Effector memory CD4-positive, alpha-beta T cell (primary cell): Measurements from ENCODE around the gene CREB5.

Experiments
- DNase-seq, 3 donors: peaks; one replicate each; pipeline ENCODE4 v3.0.0-alpha.2; 2020
- H3K27ac ChIP-seq: 2 replicates; pipeline ENCODE4 v1.7.0; 2013; ENCODE audit warnings: mild to moderate bottlenecking, low read length, moderate library complexity; ENCODE audit not compliant: insufficient read depth, poor library complexity, severe bottlenecking
- H3K27me3 ChIP-seq: replicated peaks from 2 replicates; pipeline ENCODE4 v1.7.0; 2013; ENCODE audit warnings: mild to moderate bottlenecking, low read length; ENCODE audit not compliant: insufficient read depth, control insufficient read depth, poor library complexity, severe bottlenecking
- H3K36me3 ChIP-seq: 2 replicates; pipeline ENCODE4 v1.7.0; 2013; ENCODE audit warnings: mild to moderate bottlenecking, low read length, moderate library complexity; ENCODE audit not compliant: control insufficient read depth, insufficient read depth
- H3K4me1 ChIP-seq: 2 replicates; pipeline ENCODE4 v1.7.0; 2013; ENCODE audit warnings: low read length, mild to moderate bottlenecking; ENCODE audit not compliant: control insufficient read depth, insufficient read depth, poor library complexity, severe bottlenecking
- H3K4me3 ChIP-seq: 2 replicates; pipeline ENCODE4 v1.7.0; 2013; ENCODE audit warnings: low read length, low read depth, mild to moderate bottlenecking; ENCODE audit not compliant: insufficient read depth, poor library complexity, severe bottlenecking
- H3K9me3 ChIP-seq: 2 replicates; pipeline ENCODE4 v1.7.0; 2013; ENCODE audit warnings: mild to moderate bottlenecking, low read length, moderate library complexity; ENCODE audit not compliant: control insufficient read depth

The CREB5 gene

GRCh38 chr7:28473571-28474281 is 61.4 kb downstream of the CREB5 start:
- DNase-seq: no peak
- Histone ChIP-seq H3K27ac (no peak overlapping the region), H3K4me3 (no peak overlapping the region), H3K9me3 (no peaks in the 10 kb centered on the region), H3K36me3 (no peaks in the 10 kb centered on the region), H3K27me3 (no peaks in the 10 kb centered on the region), H3K4me1 (no peaks in the 10 kb centered on the region)

DNA sequence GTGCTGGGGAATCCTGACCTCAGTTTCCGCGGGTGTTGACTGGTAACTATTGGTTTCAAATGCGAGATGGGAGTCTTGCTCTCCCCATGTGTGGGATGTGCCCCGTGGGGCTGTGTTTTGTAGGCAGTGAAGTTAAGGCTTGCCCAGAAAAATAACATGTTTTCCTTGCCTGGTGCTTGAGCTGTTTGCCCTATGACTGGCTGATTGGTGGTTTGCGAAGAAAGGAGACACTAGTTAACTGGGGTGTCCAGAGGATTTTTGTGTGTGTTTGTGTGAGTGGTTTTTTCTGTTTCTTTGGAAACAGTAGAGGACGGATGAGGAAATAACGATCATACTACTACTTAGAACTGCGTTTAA is 61.9 kb downstream of the CREB5 start:
- Histone ChIP-seq H3K36me3 (no peaks in the 10 kb centered on the region), H3K9me3 (no peaks in the 10 kb centered on the region), H3K4me1 (no peaks in the 10 kb centered on the region), H3K27ac (no peak overlapping the region), H3K27me3 (no peaks in the 10 kb centered on the region), H3K4me3 (no peak overlapping the region)
- no peak for DNase-seq

DNA sequence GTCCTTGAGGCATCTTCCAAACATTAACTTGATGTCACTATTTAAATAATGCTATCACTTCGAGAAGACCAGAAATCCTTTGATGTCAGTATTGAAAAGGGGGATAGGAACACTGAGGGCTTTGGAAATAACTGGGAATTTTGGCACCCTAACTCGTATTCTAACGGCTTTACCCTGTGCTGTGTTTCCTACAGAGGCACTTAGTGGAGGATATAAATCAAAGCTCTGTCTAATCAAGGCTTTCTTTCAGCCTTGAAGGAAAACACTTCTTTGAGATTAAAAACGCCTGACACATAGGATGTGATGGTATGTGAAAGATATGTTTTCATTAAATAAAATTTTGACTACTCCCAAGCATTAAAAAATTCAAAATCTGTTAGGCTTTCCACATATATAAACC is 62.3 kb downstream of the CREB5 start:
- Histone ChIP-seq H3K4me1 (no peaks in the 10 kb centered on the region), H3K9me3 (no peaks in the 10 kb centered on the region), H3K27ac (no peak overlapping the region), H3K27me3 (no peaks in the 10 kb centered on the region), H3K4me3 (no peak overlapping the region), H3K36me3 (no peaks in the 10 kb centered on the region)
- DNase-seq: no peak

DNA sequence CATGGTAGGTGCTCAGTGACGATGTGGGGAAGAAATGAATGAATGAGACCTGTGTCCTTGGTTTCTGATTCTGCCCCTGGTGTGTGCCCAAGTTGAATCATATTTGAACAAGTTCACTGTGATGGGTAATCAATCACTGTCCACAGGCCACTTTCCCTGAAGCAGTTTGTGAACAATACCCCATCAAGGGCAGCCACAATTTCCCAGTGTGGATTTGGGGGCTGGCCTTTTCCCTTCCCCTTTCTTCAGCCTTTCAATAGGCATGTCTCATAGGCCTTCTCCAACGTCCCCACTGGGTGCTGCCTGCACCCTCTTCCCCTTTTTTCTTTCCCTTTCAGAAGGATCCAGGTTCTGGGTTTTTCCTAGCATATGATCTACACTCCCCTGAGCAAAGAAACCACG is 64.7 kb downstream of the CREB5 start:
- Histone ChIP-seq H3K4me3 (no peak overlapping the region), H3K9me3 (no peaks in the 10 kb centered on the region), H3K27ac (no peak overlapping the region), H3K4me1 (no peaks in the 10 kb centered on the region), H3K27me3 (no peaks in the 10 kb centered on the region), H3K36me3 (no peaks in the 10 kb centered on the region)
- DNase-seq: no peak

DNA sequence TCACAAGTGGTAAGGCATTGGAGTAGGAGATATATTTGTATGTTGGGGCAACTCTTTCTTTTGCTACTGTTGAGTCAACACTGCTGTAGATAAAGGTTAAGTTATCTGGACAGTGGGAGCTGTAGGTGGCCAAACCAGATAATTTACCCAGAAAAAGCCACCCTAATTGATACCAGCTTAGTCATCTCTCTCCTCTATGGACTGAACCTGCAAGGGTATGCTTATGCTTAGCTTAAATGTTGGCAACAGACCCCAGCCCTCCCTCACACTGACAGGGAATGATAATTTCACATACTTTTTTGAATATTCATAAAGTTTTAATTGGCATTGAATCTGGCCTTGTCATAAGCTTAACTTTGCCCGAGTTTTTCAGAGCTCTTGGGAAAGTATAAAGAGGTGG is 66.3 kb downstream of the CREB5 start:
- Histone ChIP-seq H3K27me3 (no peaks in the 10 kb centered on the region), H3K4me1 (no peaks in the 10 kb centered on the region), H3K36me3 (no peaks in the 10 kb centered on the region), H3K4me3 (no peak overlapping the region), H3K27ac (no peak overlapping the region), H3K9me3 (no peaks in the 10 kb centered on the region)
- DNase-seq: no peak

GRCh38 chr7:28479507-28479947 is 67.2 kb downstream of the CREB5 start:
- Histone ChIP-seq H3K4me3 (no peak overlapping the region), H3K4me1 (no peaks in the 10 kb centered on the region), H3K27me3 (no peaks in the 10 kb centered on the region), H3K27ac (no peak overlapping the region), H3K36me3 (no peaks in the 10 kb centered on the region), H3K9me3 (no peaks in the 10 kb centered on the region)
- DNase-seq: no peak

DNA sequence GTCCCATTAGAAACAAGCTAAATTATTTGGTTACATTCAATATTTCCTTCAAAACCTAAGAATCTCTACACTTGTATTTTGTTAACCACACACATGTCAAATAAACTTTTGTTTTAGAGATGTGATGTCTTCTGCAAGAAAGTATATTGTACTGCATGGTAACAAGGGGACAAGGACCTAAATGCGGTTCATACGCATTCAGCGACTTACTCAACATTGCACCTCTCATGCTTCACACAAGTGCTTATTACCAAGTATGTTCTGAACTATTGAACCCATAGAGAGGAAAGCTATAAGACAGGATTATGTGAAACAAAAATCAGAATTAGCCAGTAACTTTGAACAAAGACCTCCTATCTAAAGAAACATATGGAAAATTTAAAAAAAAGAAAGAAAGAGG is 68.3 kb downstream of the CREB5 start:
- no peak for DNase-seq
- H3K9me3 ChIP-seq: no peaks in the 10 kb centered on the region
- H3K4me1 ChIP-seq: no peaks in the 10 kb centered on the region
- no peaks in the 10 kb centered on the region for H3K27me3 ChIP-seq
- H3K4me3 ChIP-seq: no peak overlapping the region
- no peak overlapping the region for H3K27ac ChIP-seq
- no peaks in the 10 kb centered on the region for H3K36me3 ChIP-seq

- no peak for DNase-seq
- Histone ChIP-seq H3K27ac (no peak overlapping the region), H3K4me3 (no peak overlapping the region)
Measured at GRCh38 chr7:28481091-28481926, 69.0 kb downstream of the CREB5 start.

DNA sequence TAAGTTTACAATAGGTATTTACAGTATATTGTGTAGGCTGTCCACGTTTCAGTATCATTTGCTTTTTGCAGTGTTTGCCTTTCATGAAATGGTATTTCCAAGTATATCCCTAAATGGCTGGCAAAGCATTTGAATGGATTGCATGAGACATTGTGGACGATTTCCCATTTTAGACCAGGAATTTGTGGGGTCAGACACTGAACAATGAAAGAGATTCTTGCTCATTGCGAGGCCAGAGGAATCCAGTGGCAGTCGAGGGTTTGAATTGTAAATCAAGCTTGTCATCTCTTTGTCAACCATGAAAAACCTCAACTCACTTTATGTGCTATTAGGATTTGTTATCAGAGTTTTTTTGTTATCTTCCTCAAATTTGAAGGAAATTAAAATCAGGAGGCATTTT is 70.8 kb downstream of the CREB5 start:
- no peak overlapping the region for H3K4me3 ChIP-seq
- DNase-seq: no peak

More at GRCh38 chr7:28481091-28481926, 69.0 kb downstream of the CREB5 start:
- no peaks in the 10 kb centered on the region for H3K36me3 ChIP-seq
- no peaks in the 10 kb centered on the region for H3K4me1 ChIP-seq
- H3K9me3 ChIP-seq: no peaks in the 10 kb centered on the region
- H3K27me3 ChIP-seq: no peaks in the 10 kb centered on the region

DNA sequence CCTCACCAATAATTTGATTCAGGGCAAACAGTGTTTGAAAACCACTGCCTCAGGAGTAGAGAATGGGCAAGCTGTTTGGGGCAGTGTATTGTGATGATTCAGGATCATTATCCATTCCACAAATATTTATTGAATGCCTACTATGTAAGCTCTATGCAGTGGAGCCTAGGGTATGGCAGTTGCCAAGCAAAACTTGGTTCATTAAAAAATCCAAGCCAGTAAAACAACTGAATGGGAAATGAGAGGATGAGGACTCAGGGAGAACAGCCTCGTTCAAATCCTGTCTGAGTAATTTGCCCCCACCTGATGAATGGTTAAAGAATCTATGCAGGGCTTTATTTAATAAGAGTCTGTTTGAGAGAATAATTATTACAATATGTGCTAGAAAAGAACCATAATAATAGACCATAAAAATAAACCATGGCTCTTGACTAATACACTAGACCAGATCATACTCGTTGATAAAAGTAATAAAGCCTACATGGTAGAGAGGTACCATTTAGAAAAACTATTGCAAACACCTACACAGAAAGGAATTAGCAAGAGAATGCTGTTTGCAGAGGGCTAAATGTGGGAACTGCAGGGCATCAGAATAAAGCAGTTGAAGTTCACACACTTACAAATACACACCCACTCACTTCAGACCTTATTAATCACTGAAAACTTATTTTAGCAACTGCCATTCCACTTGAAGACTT is 71.7 kb downstream of the CREB5 start:
- Histone ChIP-seq H3K36me3 (no peaks in the 10 kb centered on the region), H3K4me3 (no peak overlapping the region), H3K9me3 (no peaks in the 10 kb centered on the region), H3K4me1 (no peaks in the 10 kb centered on the region), H3K27me3 (no peaks in the 10 kb centered on the region), H3K27ac (no peak overlapping the region)
- no peak for DNase-seq

More for the DNA sequence above, 70.8 kb downstream of the CREB5 start:
- Histone ChIP-seq H3K36me3 (no peaks in the 10 kb centered on the region), H3K9me3 (no peaks in the 10 kb centered on the region), H3K27ac (no peak overlapping the region), H3K4me1 (no peaks in the 10 kb centered on the region), H3K27me3 (no peaks in the 10 kb centered on the region)
